Mesendoderm (in vitro differentiated cells): ENCODE measurements around the gene COL20A1.

Experiments used
- DNase-seq: peaks from one replicate; pipeline ENCODE4 v3.0.0; 2013
- H2AK5ac ChIP-seq: 2 replicates; pipeline ENCODE4 v1.6.1; 2013; ENCODE audit warnings: low read length, inconsistent platforms
- H2BK120ac ChIP-seq: 2 replicates; pipeline ENCODE4 v1.6.1; 2013; ENCODE audit warnings: low read depth, mild to moderate bottlenecking, low read length, moderate library complexity, mixed read lengths
- H2BK15ac ChIP-seq: replicated peaks from 2 replicates; pipeline ENCODE4 v1.6.1; 2013; ENCODE audit warnings: low read depth, mild to moderate bottlenecking, moderate library complexity
- H2BK5ac ChIP-seq: 2 replicates; pipeline ENCODE4 v1.6.1; 2013; ENCODE audit warnings: low read length, inconsistent platforms
- H3K18ac ChIP-seq: 2 replicates; pipeline ENCODE4 v1.6.1; 2013; ENCODE audit warnings: mild to moderate bottlenecking, low read length, mixed read lengths
- H3K23ac ChIP-seq: one replicate; pipeline ENCODE4 v1.6.1; 2013; ENCODE audit warnings: low read length
- H3K27ac ChIP-seq: 2 replicates; pipeline ENCODE4 v1.5.1; 2013; ENCODE audit warnings: low read depth, mild to moderate bottlenecking, inconsistent platforms, low read length, moderate library complexity
- H3K27me3 ChIP-seq: 2 replicates; pipeline ENCODE4 v1.6.1; 2013; ENCODE audit warnings: low read length, control low read depth, mild to moderate bottlenecking, inconsistent platforms; ENCODE audit not compliant: insufficient read depth, poor library complexity
- H3K36me3 ChIP-seq: 2 replicates; pipeline ENCODE4 v1.6.1; 2013; ENCODE audit warnings: low read length, inconsistent platforms; ENCODE audit not compliant: control insufficient read depth, insufficient read depth
- H3K4ac ChIP-seq: one replicate; pipeline ENCODE4 v1.6.1; 2013; ENCODE audit warnings: low read depth, mild to moderate bottlenecking, low read length, moderate library complexity
- H3K4me1 ChIP-seq: 2 replicates; pipeline ENCODE4 v1.6.1; 2013; ENCODE audit warnings: low read depth, low read length, inconsistent platforms; ENCODE audit not compliant: control insufficient read depth
- H3K4me2 ChIP-seq: 2 replicates; pipeline ENCODE4 v1.6.1; 2013; ENCODE audit warnings: low read length
- H3K4me3 ChIP-seq: 2 replicates; pipeline ENCODE4 v1.5.1; 2013; ENCODE audit warnings: mild to moderate bottlenecking, low read length
- H3K56ac ChIP-seq: one replicate; pipeline ENCODE4 v1.6.1; 2013; ENCODE audit warnings: low read length
- H3K79me1 ChIP-seq: 2 replicates; pipeline ENCODE4 v1.6.1; 2013; ENCODE audit warnings: low read length, inconsistent platforms
- H3K79me2 ChIP-seq: 2 replicates; pipeline ENCODE4 v1.6.1; 2013; ENCODE audit warnings: mild to moderate bottlenecking, low read length; ENCODE audit not compliant: control insufficient read depth, insufficient read depth
- H3K9ac ChIP-seq: 2 replicates; pipeline ENCODE4 v1.6.1; 2013; ENCODE audit warnings: low read length, inconsistent platforms
- H4K5ac ChIP-seq: one replicate; pipeline ENCODE4 v1.6.1; 2013; ENCODE audit warnings: low read length
- H4K8ac ChIP-seq: one replicate; pipeline ENCODE4 v1.6.1; 2013; ENCODE audit warnings: low read depth, mild to moderate bottlenecking, control low read depth, low read length, moderate library complexity
- WGBS: extraction: QIAGEN DNeasy Blood & Tissue Kit; methylation state at CpG from one replicate; pipeline ENCODE4 v1.1.7; 2013; ENCODE audit warnings: low lambda C conversion rate, missing lambda C conversion rate; ENCODE audit not compliant: insufficient coverage; ENCODE audit errors: extremely low coverage; 5-methylcytosine and 5-hydroxymethylcytosine counted together

Gene COL20A1

DNA sequence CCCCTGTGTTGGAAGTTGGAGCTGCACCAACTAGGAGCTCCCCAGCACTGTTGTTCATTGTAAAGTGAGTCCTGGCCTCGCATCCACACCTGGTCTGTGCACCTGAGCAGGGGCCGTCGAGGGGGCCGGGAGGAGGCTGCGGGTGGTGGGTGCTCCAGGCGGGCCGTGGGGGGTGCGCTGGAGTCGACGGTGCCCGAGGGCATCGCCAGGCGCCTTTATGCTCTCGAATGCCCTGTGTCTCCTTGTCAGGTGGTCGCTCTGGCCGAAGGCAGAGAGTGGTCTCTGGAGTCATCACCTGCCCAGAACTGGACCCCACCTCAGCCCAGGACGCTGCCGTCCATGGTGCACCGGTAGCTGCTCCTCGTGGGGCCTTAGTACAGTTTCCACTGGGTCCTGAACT, 16.0 kb upstream of the COL20A1 start:
- Histone ChIP-seq H3K4me1 (peaks cover 2% of the 10 kb centered on the region), H3K79me1 (peaks cover 16% of the 10 kb centered on the region), H3K56ac (no peak overlapping the region), H2BK15ac (no peak overlapping the region), H4K8ac (no peak overlapping the region), H3K23ac (no peak overlapping the region), H3K18ac (no peak overlapping the region), H3K36me3 (peaks cover 7% of the 10 kb centered on the region), H3K27me3 (no peaks in the 10 kb centered on the region), H3K79me2 (peaks cover 34% of the 10 kb centered on the region), H4K5ac (no peak overlapping the region), H2BK5ac (no peak overlapping the region), H3K4ac (no peak overlapping the region), H3K27ac (no peak overlapping the region), H2AK5ac (no peak overlapping the region), H2BK120ac (no peak overlapping the region), H3K9ac (no peak overlapping the region), H3K4me3 (no peak overlapping the region), H3K4me2 (no peak overlapping the region)
- no peak for DNase-seq
- no CpG with 5 or more reads among the region's 20 CpGs for WGBS

DNA sequence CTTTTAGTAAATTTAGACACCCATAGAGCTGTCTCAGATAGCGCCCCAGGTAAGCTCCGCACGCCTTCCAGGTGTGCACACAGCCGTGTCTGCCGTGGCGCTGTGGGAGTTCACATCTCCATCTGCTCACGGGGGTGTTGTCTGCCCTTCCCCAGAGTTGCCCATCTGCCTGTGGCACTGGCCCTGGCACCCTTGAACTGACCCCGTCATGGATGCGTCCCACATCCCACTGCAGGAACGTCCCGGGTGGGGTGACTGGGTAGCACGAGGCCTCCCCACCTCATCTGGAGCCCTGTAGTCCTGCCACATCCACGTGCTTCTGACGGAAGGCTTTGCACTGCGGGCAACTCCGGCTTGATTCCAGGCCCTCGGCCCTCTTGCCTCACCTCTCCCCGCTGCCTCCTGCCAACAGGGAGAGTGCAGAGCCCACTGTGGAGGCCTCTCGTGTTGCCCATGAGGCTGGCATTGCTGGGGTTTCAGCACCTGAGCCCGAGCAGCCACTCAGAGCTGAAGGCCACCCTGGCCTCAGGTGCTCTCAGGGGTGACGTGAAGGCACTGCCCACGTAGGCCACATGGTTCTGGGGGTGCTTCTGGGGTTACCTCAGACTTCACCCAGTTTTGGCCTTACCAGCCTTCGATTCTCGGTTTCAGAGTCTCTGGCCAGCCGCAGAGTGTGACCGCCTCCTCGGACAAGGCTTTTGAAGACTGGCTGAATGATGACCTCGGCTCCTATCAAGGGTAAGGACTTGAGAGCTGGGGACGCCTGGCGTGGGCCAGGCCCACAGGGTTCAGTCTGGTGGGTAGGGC, 15.3 kb upstream of the COL20A1 start:
- H3K79me1 ChIP-seq: peaks cover 16% of the 10 kb centered on the region
- H3K27ac ChIP-seq: no peak overlapping the region
- H3K9ac ChIP-seq: no peak overlapping the region
- H3K56ac ChIP-seq: no peak overlapping the region
- H2AK5ac ChIP-seq: no peak overlapping the region
- no peaks in the 10 kb centered on the region for H3K27me3 ChIP-seq
- no peak overlapping the region for H2BK15ac ChIP-seq
- H3K36me3 ChIP-seq: peaks cover 7% of the 10 kb centered on the region
- H3K18ac ChIP-seq: no peak overlapping the region
- peaks cover 2% of the 10 kb centered on the region for H3K4me1 ChIP-seq
- no CpG with 5 or more reads among the region's 30 CpGs for WGBS
- no peak overlapping the region for H3K4me2 ChIP-seq
- H2BK5ac ChIP-seq: no peak overlapping the region
- H3K4me3 ChIP-seq: no peak overlapping the region
- H4K5ac ChIP-seq: no peak overlapping the region
- no peak overlapping the region for H3K23ac ChIP-seq
- no peak overlapping the region for H4K8ac ChIP-seq
- H2BK120ac ChIP-seq: no peak overlapping the region
- H3K79me2 ChIP-seq: peaks cover 34% of the 10 kb centered on the region
- no peak overlapping the region for H3K4ac ChIP-seq
- DNase-seq: no peak

DNA sequence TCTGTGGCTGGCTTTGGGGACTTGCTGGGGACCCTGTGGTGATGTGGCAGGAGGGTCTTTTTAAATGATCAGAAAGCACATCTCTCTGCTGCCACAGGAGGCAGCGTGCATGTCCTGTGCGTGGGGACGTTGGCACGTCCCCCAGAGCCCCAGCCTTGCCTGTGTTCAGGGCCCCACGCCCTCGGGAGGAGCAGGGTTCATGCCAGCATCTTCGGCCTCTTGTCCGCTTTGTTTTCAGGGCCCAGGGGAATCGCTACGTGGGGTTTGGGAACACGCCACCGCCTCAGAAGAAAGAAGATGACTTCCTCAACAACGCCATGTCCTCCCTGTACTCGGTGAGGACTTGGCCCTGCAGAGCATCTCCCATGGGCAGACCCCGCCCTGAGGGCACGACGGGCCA, 14.3 kb upstream of the COL20A1 start:
- Histone ChIP-seq H3K23ac (no peak overlapping the region), H2BK15ac (no peak overlapping the region), H3K79me1 (peaks cover 14% of the 10 kb centered on the region), H2AK5ac (no peak overlapping the region), H3K4me2 (no peak overlapping the region), H3K4ac (no peak overlapping the region), H3K9ac (no peak overlapping the region), H3K4me3 (no peak overlapping the region), H3K56ac (no peak overlapping the region), H2BK5ac (no peak overlapping the region), H3K4me1 (peaks cover under 1% of the 10 kb centered on the region), H3K79me2 (peaks cover 25% of the 10 kb centered on the region), H4K8ac (no peak overlapping the region), H2BK120ac (no peak overlapping the region), H4K5ac (no peak overlapping the region), H3K27me3 (no peaks in the 10 kb centered on the region), H3K27ac (no peak overlapping the region), H3K18ac (no peak overlapping the region), H3K36me3 (peaks cover 9% of the 10 kb centered on the region)
- DNase-seq: no peak
- no CpG with 5 or more reads among the region's 17 CpGs for WGBS

DNA sequence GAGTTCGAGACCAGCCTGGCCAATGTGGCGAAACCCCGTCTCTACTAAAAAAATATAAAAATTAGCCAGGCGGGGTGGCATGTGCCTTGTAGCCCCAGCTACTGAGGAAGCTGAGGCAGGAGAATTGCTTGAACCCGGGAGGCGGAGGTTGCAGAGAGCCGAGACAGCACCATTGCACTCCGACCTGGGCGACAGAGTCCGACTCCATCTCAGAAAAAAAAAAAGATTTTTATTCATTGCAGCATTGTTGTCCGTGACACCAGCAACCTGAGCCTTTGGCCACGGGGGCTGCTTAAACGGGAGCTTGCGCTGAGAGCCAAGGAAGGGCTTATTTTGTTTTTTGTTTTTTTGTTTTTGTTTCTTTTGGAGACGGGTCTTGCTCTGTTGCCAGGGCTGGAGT, 13.1 kb upstream of the COL20A1 start:
- H3K4me2 ChIP-seq: no peak overlapping the region
- no peak overlapping the region for H3K56ac ChIP-seq
- H3K4me3 ChIP-seq: no peak overlapping the region
- peaks cover 6% of the 10 kb centered on the region for H3K79me1 ChIP-seq
- no peaks in the 10 kb centered on the region for H3K4me1 ChIP-seq
- no peak overlapping the region for H2BK15ac ChIP-seq
- no peak overlapping the region for H3K9ac ChIP-seq
- H3K4ac ChIP-seq: no peak overlapping the region
- no peak for DNase-seq
- H3K79me2 ChIP-seq: peaks cover 14% of the 10 kb centered on the region
- no peak overlapping the region for H4K5ac ChIP-seq
- no peak overlapping the region for H2AK5ac ChIP-seq
- H2BK120ac ChIP-seq: no peak overlapping the region
- no CpG with 5 or more reads among the region's 15 CpGs for WGBS
- H4K8ac ChIP-seq: no peak overlapping the region
- H3K18ac ChIP-seq: no peak overlapping the region
- no peaks in the 10 kb centered on the region for H3K27me3 ChIP-seq
- H3K27ac ChIP-seq: no peak overlapping the region
- no peak overlapping the region for H2BK5ac ChIP-seq
- peaks cover 12% of the 10 kb centered on the region for H3K36me3 ChIP-seq
- no peak overlapping the region for H3K23ac ChIP-seq

DNA sequence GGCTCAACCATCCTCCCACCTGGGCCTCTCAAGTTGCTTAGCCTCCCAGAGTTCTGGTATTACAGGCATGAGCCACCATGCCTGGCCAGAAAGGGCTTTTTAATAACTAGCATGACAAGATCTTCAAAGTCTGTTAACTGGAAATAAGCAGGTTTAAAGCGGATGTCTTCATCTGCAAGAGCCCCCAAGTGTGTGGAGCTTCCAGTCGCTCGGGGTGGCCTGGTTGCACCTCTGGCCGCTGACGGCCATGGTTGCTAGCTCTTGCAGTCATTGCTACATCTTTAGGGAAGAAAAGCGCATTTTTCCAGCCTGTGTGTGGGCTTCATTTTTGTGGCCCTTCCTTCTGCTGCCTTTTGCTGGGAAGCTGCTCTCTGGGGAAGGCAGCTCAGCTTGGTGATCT, 12.6 kb upstream of the COL20A1 start:
- Histone ChIP-seq H3K79me2 (peaks cover 9% of the 10 kb centered on the region), H2AK5ac (no peak overlapping the region)
- WGBS: no CpG with 5 or more reads among the region's 6 CpGs

More for the DNA sequence above, 12.6 kb upstream of the COL20A1 start:
- Histone ChIP-seq H3K36me3 (peaks cover 12% of the 10 kb centered on the region), H3K4me2 (no peak overlapping the region), H4K5ac (no peak overlapping the region), H3K27ac (no peak overlapping the region), H3K18ac (no peak overlapping the region), H3K23ac (no peak overlapping the region), H3K4me3 (no peak overlapping the region), H4K8ac (no peak overlapping the region), H2BK5ac (no peak overlapping the region), H3K56ac (no peak overlapping the region), H3K79me1 (peaks cover 5% of the 10 kb centered on the region), H3K27me3 (no peaks in the 10 kb centered on the region), H2BK120ac (no peak overlapping the region), H3K4me1 (no peaks in the 10 kb centered on the region), H3K4ac (no peak overlapping the region), H2BK15ac (no peak overlapping the region), H3K9ac (no peak overlapping the region)
- DNase-seq: no peak
